Measurements from ENCODE around the gene ZFAND3.

ZFAND3 gene

GRCh38 chr6:37916149-37916548 lies 96.6 kb downstream of the ZFAND3 start:
- no peak for FAIRE-seq
- no peak for DNase-seq (ENCODE audit: insufficient read length)
- TF ChIP-seq TAF1 (IDR thresholded peaks at IDR 0.05; ENCODE audit: borderline replicate concordance, low read depth, low read length), result no peak
- TF ChIP-seq POLR2AphosphoS5 (IDR thresholded peaks at IDR 0.05; ENCODE audit: low read depth, low read length), result no peak
- TF ChIP-seq POLR2A (IDR thresholded peaks at IDR 0.05; ENCODE audit: low read depth, low read length), result no peak

DNA sequence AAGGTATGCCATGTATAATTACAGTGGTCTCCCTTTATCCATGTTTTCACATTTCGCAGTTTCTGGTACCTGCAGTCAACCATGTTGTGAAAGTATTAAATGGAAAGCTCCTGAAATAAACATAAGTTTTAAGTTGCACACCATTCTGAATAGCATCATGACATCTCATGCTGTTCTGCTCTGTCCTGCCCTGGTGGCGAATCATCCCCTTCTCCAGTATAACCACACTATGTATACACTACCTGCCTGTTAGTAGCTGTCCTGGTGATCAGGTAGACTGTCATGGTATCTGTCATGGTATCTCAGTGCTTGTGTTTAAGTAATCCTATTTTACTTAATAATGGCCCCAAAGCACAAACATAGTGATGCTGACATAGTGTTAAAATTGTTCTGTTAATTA lies 97.1 kb downstream of the ZFAND3 start:
- TF ChIP-seq POLR2AphosphoS5 (IDR thresholded peaks at IDR 0.05; ENCODE audit: low read depth, low read length), result no peak
- no peak for TF ChIP-seq POLR2A (IDR thresholded peaks at IDR 0.05; ENCODE audit: low read depth, low read length)
- no peak for TF ChIP-seq TAF1 (IDR thresholded peaks at IDR 0.05; ENCODE audit: borderline replicate concordance, low read depth, low read length)
- no peak for DNase-seq (ENCODE audit: insufficient read length)

GRCh38 chr6:37917566-37917965 lies 98.0 kb downstream of the ZFAND3 start:
- TF ChIP-seq POLR2AphosphoS5 (IDR thresholded peaks at IDR 0.05; ENCODE audit: low read depth, low read length) (no peak), TAF1 (IDR thresholded peaks at IDR 0.05; ENCODE audit: borderline replicate concordance, low read depth, low read length) (no peak), POLR2A (IDR thresholded peaks at IDR 0.05; ENCODE audit: low read depth, low read length) (no peak)
- DNase-seq (ENCODE audit: insufficient read length), result no peak
- no peak for FAIRE-seq

More for the DNA sequence above, 97.1 kb downstream of the ZFAND3 start:
- no peak for FAIRE-seq

DNA sequence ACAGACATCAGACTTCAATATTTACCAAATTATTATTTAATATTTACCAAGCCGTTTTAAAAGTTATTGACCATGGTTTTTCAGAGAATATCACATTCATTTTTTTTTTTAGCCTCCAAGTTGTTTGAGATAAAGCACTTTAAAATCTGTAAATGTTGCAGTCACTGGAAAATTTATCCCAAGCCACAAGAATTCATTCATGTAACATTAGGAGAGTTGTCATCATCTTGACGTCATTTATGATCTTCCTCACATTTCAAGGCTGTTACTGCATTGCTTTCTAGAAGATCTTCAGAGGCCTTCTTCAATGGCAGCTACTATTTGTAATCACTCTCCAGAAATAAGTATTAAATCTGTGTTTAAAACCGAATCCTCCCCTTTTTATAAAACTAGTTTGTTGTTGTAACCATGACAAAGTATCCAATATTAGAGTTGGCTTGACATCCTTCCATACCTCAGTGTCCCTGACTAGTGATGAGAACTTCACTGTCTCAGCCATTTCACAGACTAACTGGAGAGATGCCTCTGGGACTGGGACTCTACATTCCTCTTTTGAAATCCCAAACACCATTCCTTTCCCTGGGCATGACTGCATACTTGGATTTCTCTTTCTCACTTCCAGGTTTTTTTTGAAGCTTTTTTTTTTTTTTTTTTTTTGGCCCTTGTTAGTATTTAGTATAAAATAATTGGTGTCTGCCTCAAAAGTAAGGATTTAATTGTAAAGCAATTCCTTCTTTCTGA lies 100.1 kb downstream of the ZFAND3 start:
- FAIRE-seq (no peak), DNase-seq (ENCODE audit: insufficient read length) (no peak)

DNA sequence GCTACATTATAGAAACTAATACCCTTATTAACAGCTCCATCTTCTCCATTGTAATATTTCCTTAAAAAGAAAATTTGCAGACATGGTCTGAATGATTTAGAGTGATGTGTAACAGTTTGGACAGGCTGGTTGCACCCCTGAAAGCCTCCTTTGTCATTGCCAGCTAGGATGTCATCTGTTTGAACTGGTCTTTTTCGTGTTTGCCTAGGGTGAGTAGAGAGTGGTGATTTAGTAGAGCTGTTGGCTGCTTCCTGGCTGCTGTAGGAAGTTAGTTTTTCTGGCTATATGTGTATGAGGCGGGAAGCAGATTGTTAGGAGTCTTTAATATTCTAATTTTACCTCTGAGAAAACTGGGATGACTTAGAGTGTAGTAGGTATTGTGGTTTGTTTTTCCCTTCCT lies 101.1 kb downstream of the ZFAND3 start:
- FAIRE-seq (no peak), DNase-seq (ENCODE audit: insufficient read length) (no peak)
- TF ChIP-seq TAF1 (IDR thresholded peaks at IDR 0.05; ENCODE audit: borderline replicate concordance, low read depth, low read length), result no peak
- no peak for TF ChIP-seq POLR2A (IDR thresholded peaks at IDR 0.05; ENCODE audit: low read depth, low read length)
- no peak for TF ChIP-seq POLR2AphosphoS5 (IDR thresholded peaks at IDR 0.05; ENCODE audit: low read depth, low read length)

More for the DNA sequence above, 100.1 kb downstream of the ZFAND3 start:
- TF ChIP-seq POLR2A (IDR thresholded peaks at IDR 0.05; ENCODE audit: low read depth, low read length) (no peak), POLR2AphosphoS5 (IDR thresholded peaks at IDR 0.05; ENCODE audit: low read depth, low read length) (no peak), TAF1 (IDR thresholded peaks at IDR 0.05; ENCODE audit: borderline replicate concordance, low read depth, low read length) (no peak)

- DNase-seq (ENCODE audit: insufficient read length) (no peak), FAIRE-seq (peak; percentile 48)
- TF ChIP-seq POLR2AphosphoS5 (IDR thresholded peaks at IDR 0.05; ENCODE audit: low read depth, low read length), result no peak
Observed at GRCh38 chr6:37922563-37922962, 103.0 kb downstream of the ZFAND3 start.

- no peak for DNase-seq (ENCODE audit: insufficient read length)
- no peak for TF ChIP-seq POLR2AphosphoS5 (IDR thresholded peaks at IDR 0.05; ENCODE audit: low read depth, low read length)
- no peak for TF ChIP-seq TAF1 (IDR thresholded peaks at IDR 0.05; ENCODE audit: borderline replicate concordance, low read depth, low read length)
- no peak for TF ChIP-seq POLR2A (IDR thresholded peaks at IDR 0.05; ENCODE audit: low read depth, low read length)
- no peak for FAIRE-seq
Observed at GRCh38 chr6:37923514-37923913, 104.0 kb downstream of the ZFAND3 start.

- TF ChIP-seq POLR2AphosphoS5 (IDR thresholded peaks at IDR 0.05; ENCODE audit: low read depth, low read length) (no peak), POLR2A (IDR thresholded peaks at IDR 0.05; ENCODE audit: low read depth, low read length) (no peak), TAF1 (IDR thresholded peaks at IDR 0.05; ENCODE audit: borderline replicate concordance, low read depth, low read length) (no peak)
- DNase-seq (ENCODE audit: insufficient read length) (no peak), FAIRE-seq (no peak)
Observed at GRCh38 chr6:37926661-37927060, 107.1 kb downstream of the ZFAND3 start.

DNA sequence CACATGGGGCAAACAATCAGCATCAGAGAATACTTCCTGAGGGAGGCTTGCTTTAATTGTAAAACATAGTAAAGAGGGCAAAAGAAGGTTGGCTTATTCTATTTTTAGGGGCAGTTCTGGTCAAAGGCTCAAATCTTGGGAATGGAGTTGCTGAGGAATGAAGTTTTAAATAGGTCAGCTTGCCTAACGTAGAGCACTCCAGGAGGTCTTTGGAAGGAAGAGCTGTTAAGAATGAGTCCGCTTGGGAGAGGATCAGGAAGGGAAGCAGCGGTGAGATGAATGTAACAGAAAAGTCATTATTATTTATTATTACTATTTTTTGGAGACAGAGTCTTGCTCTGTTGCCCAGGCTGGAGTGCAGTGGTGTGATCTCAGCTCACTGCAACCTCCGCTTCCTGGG lies 108.7 kb downstream of the ZFAND3 start:
- DNase-seq (ENCODE audit: insufficient read length) (no peak), FAIRE-seq (no peak)
- no peak for TF ChIP-seq TAF1 (IDR thresholded peaks at IDR 0.05; ENCODE audit: borderline replicate concordance, low read depth, low read length)
- TF ChIP-seq POLR2A (IDR thresholded peaks at IDR 0.05; ENCODE audit: low read depth, low read length), result no peak
- no peak for TF ChIP-seq POLR2AphosphoS5 (IDR thresholded peaks at IDR 0.05; ENCODE audit: low read depth, low read length)

GRCh38 chr6:37930288-37930971 lies 110.9 kb downstream of the ZFAND3 start:
- DNase-seq (ENCODE audit: insufficient read length), result no peak
- no peak for FAIRE-seq
- TF ChIP-seq POLR2A (IDR thresholded peaks at IDR 0.05; ENCODE audit: low read depth, low read length) (no peak), TAF1 (IDR thresholded peaks at IDR 0.05; ENCODE audit: borderline replicate concordance, low read depth, low read length) (no peak), POLR2AphosphoS5 (IDR thresholded peaks at IDR 0.05; ENCODE audit: low read depth, low read length) (no peak)

- DNase-seq (ENCODE audit: insufficient read length) (no peak), FAIRE-seq (no peak)
- no peak for TF ChIP-seq POLR2A (IDR thresholded peaks at IDR 0.05; ENCODE audit: low read depth, low read length)
- no peak for TF ChIP-seq POLR2AphosphoS5 (IDR thresholded peaks at IDR 0.05; ENCODE audit: low read depth, low read length)
- TF ChIP-seq TAF1 (IDR thresholded peaks at IDR 0.05; ENCODE audit: borderline replicate concordance, low read depth, low read length), result no peak
Observed at GRCh38 chr6:37931066-37931465, 111.5 kb downstream of the ZFAND3 start.

DNA sequence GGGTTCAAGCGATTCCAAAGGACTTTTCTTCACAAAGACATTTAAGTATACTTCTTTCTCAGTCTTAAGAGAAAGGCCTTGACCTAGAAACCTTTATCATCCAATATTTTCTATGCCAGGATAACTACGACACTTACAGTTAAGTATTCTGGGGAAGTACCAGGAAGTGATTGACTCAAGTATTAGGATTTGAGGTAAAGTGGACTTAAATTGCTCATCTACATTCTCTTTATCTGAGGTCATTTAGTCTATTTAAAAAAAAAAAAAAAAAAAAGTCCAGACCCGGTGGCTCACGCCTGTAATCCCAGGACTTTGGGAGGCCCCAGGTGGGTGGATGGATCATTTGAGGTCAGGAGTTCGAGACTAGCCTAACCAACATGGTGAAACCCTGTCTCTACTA lies 114.7 kb downstream of the ZFAND3 start:
- no peak for DNase-seq (ENCODE audit: insufficient read length)
- FAIRE-seq, result no peak
- TF ChIP-seq POLR2A (IDR thresholded peaks at IDR 0.05; ENCODE audit: low read depth, low read length) (no peak), POLR2AphosphoS5 (IDR thresholded peaks at IDR 0.05; ENCODE audit: low read depth, low read length) (no peak), TAF1 (IDR thresholded peaks at IDR 0.05; ENCODE audit: borderline replicate concordance, low read depth, low read length) (no peak)
